DOHH2 (cell line): ENCODE results near the gene PALB2.

Experiments
- H3F3A ChIP-seq: fragments of 200-600 bp; sonication (generic), shearing (Covaris generic); 2 replicates; pipeline ENCODE4 v1.6.0; 2016; ENCODE audit warnings: antibody characterized with exemption, mild to moderate bottlenecking; ENCODE audit not compliant: control insufficient read depth, insufficient read depth
- H3K27ac ChIP-seq: fragments of 200-600 bp; sonication (generic); 2 replicates; pipeline ENCODE4 v1.5.1; 2014; ENCODE audit warnings: low read depth, mild to moderate bottlenecking, low read length, moderate library complexity
- H3K27me3 ChIP-seq: fragments of 200-600 bp; sonication (generic); 2 replicates; pipeline ENCODE4 v1.6.1; 2014; ENCODE audit warnings: mild to moderate bottlenecking, low read length, mixed read lengths; ENCODE audit not compliant: control insufficient read depth
- H3K36me3 ChIP-seq: fragments of 200-600 bp; sonication (generic); 2 replicates; pipeline ENCODE4 v1.6.1; 2014; ENCODE audit warnings: mild to moderate bottlenecking, low read length, moderate library complexity, mixed read lengths; ENCODE audit not compliant: control insufficient read depth
- H3K4me1 ChIP-seq: fragments of 200-600 bp; sonication (generic); 2 replicates; pipeline ENCODE4 v1.6.1; 2014; ENCODE audit warnings: mild to moderate bottlenecking, low read length, mixed read lengths; ENCODE audit not compliant: control insufficient read depth
- H3K4me2 ChIP-seq: fragments of 200-600 bp; sonication (generic); 2 replicates; pipeline ENCODE4 v1.6.0; 2014; ENCODE audit warnings: mild to moderate bottlenecking, low read length, moderate library complexity
- H3K4me3 ChIP-seq: fragments of 200-600 bp; sonication (generic); 2 replicates; pipeline ENCODE4 v1.5.1; 2014; ENCODE audit warnings: mild to moderate bottlenecking, low read length, mixed read lengths
- H3K79me2 ChIP-seq: fragments of 200-600 bp; sonication (generic); 2 replicates; pipeline ENCODE4 v1.6.1; 2014; ENCODE audit warnings: mild to moderate bottlenecking, low read length, mixed read lengths; ENCODE audit not compliant: control insufficient read depth
- H3K9me2 ChIP-seq: fragments of 200-600 bp; sonication (generic); replicated peaks from 2 replicates; pipeline ENCODE4 v1.6.1; 2014; ENCODE audit warnings: mild to moderate bottlenecking, low read length, mixed read lengths; ENCODE audit not compliant: control insufficient read depth
- H3K9me3 ChIP-seq: fragments of 200-600 bp; sonication (generic); 2 replicates; pipeline ENCODE4 v1.6.1; 2014; ENCODE audit warnings: antibody characterized with exemption, low read length, mixed read lengths; ENCODE audit not compliant: control insufficient read depth, insufficient read depth
- H4K20me1 ChIP-seq: fragments of 200-600 bp; sonication (generic); 2 replicates; pipeline ENCODE4 v1.6.0; 2014; ENCODE audit warnings: low read depth, mild to moderate bottlenecking, antibody characterized with exemption, low read length, moderate library complexity; ENCODE audit not compliant: control insufficient read depth, insufficient read depth
- CTCF ChIP-seq: fragments of 200-600 bp; sonication (generic); IDR thresholded peaks from one replicate; pipeline ENCODE4 v1.5.1; 2014; ENCODE audit warnings: antibody characterized with exemption, mild to moderate bottlenecking, low read depth, low read length; ENCODE audit not compliant: poor library complexity, severe bottlenecking
- EZH2phosphoT487 ChIP-seq: fragments of 200-600 bp; sonication (generic); IDR thresholded peaks from 2 replicates; pipeline ENCODE4 v1.6.1; 2017; ENCODE audit warnings: borderline replicate concordance, mild to moderate bottlenecking, antibody characterized with exemption, low read length, moderate library complexity, mixed read lengths

PALB2 gene

GRCh38 chr16:23650674-23651416, 9.7 kb upstream of the PALB2 start:
- H3K27ac ChIP-seq: no peak overlapping the region
- H3K4me3 ChIP-seq: no peak overlapping the region
- TF ChIP-seq CTCF (no peak), EZH2phosphoT487 (no peak)
- H3K79me2 ChIP-seq: peaks cover 67% of the 10 kb centered on the region
- no peaks in the 10 kb centered on the region for H4K20me1 ChIP-seq
- no peaks in the 10 kb centered on the region for H3K9me3 ChIP-seq
- H3F3A ChIP-seq: no peaks in the 10 kb centered on the region
- peak overlapping the region; percentile 34 for H3K4me2 ChIP-seq
- peaks cover 21% of the 10 kb centered on the region for H3K4me1 ChIP-seq
- peaks cover 65% of the 10 kb centered on the region for H3K36me3 ChIP-seq
- no peaks in the 10 kb centered on the region for H3K27me3 ChIP-seq
- no peaks in the 10 kb centered on the region for H3K9me2 ChIP-seq

GRCh38 chr16:23642246-23642774, 1.2 kb upstream of the PALB2 start:
- Histone ChIP-seq H4K20me1 (no peaks in the 10 kb centered on the region), H3K9me3 (no peaks in the 10 kb centered on the region), H3K79me2 (peaks cover 72% of the 10 kb centered on the region), H3F3A (0 out of 2 replicates have a peak, but pooled peaks cover 3% of the 10 kb centered on the region), H3K4me3 (peak overlapping the region; percentile 99), H3K4me1 (peaks cover 17% of the 10 kb centered on the region), H3K36me3 (peaks cover 54% of the 10 kb centered on the region), H3K9me2 (no peaks in the 10 kb centered on the region), H3K4me2 (peak overlapping the region; percentile 91), H3K27me3 (no peaks in the 10 kb centered on the region), H3K27ac (no peak overlapping the region)
- TF ChIP-seq CTCF (no peak), EZH2phosphoT487 (no peak)

- no peaks in the 10 kb centered on the region for H3K27me3 ChIP-seq
- no peak for TF ChIP-seq EZH2phosphoT487
- no peak for TF ChIP-seq CTCF
Observed at GRCh38 chr16:23640615-23640930, 537 bp downstream of the PALB2 start.

More at GRCh38 chr16:23640615-23640930, 537 bp downstream of the PALB2 start:
- Histone ChIP-seq H3K9me2 (no peaks in the 10 kb centered on the region), H3F3A (0 out of 2 replicates have a peak, but pooled peaks cover 3% of the 10 kb centered on the region), H3K36me3 (peaks cover 47% of the 10 kb centered on the region), H3K4me1 (peaks cover 17% of the 10 kb centered on the region), H3K79me2 (peaks cover 54% of the 10 kb centered on the region), H3K9me3 (no peaks in the 10 kb centered on the region), H3K4me2 (peak overlapping the region; percentile 91), H4K20me1 (no peaks in the 10 kb centered on the region), H3K27ac (peak overlapping the region; percentile 62), H3K4me3 (peak overlapping the region; percentile 99)
